Fibroblast of lung (primary cell): ENCODE measurements around the gene HOXA9. TPM values are rescaled to one million over a fixed set of nuclear protein-coding genes. Genes with fewer than 3 reads are reported as not detected.

Source experiments
- DNase-seq, 2 donors: peaks; one replicate each; pipeline versions ENCODE4 v3.0.0 to v3.0.0-alpha.2; 2010; ENCODE audit warnings: low read depth in 2 of 2
- H2AFZ ChIP-seq: 2 replicates; pipeline ENCODE4 v1.5.1; 2012; ENCODE audit warnings: low read length, control low read depth, inconsistent platforms
- H3K27ac ChIP-seq: 2 replicates; pipeline ENCODE4 v1.5.1; 2011; ENCODE audit warnings: low read length, control low read depth; ENCODE audit not compliant: insufficient read depth
- H3K27me3 ChIP-seq: 2 replicates; pipeline ENCODE4 v1.5.1; 2011; ENCODE audit warnings: mild to moderate bottlenecking, low read length; ENCODE audit not compliant: control insufficient read depth, insufficient read depth
- H3K36me3 ChIP-seq: 2 replicates; pipeline ENCODE4 v1.5.1; 2011; ENCODE audit warnings: low read length; ENCODE audit not compliant: control insufficient read depth, insufficient read depth
- H3K4me1 ChIP-seq: 2 replicates; pipeline ENCODE4 v1.5.1; 2011; ENCODE audit warnings: low read length; ENCODE audit not compliant: control insufficient read depth, insufficient read depth; ENCODE audit errors: extremely low read depth
- H3K4me2 ChIP-seq: 2 replicates; pipeline ENCODE4 v1.5.1; 2011; ENCODE audit warnings: low read length, control low read depth; ENCODE audit not compliant: insufficient read depth; ENCODE audit errors: extremely low read depth
- H3K4me3 ChIP-seq, 4 experiments: fragments of 200-600 bp in 1 of 4; sonication (generic) in 1 of 4; replicated peaks in 1 of 4; 2 replicates each; pipeline ENCODE4 v1.5.1; 2011 to 2016; ENCODE audit warnings: low read length in 4 of 4, low read depth in 3 of 4, mild to moderate bottlenecking in 3 of 4, control low read depth in 2 of 4, inconsistent platforms in 1 of 4, mixed read lengths in 1 of 4; ENCODE audit not compliant: insufficient read depth in 1 of 4; ENCODE audit errors: control extremely low read depth in 1 of 4
- H3K79me2 ChIP-seq: 2 replicates; pipeline ENCODE4 v1.5.1; 2012; ENCODE audit warnings: mild to moderate bottlenecking, low read length, inconsistent platforms; ENCODE audit not compliant: control insufficient read depth, insufficient read depth
- H3K9ac ChIP-seq: 2 replicates; pipeline ENCODE4 v1.5.1; 2011; ENCODE audit warnings: mild to moderate bottlenecking, low read length, control low read depth; ENCODE audit not compliant: insufficient read depth
- H3K9me3 ChIP-seq: 2 replicates; pipeline ENCODE4 v1.5.1; 2012; ENCODE audit warnings: low read depth, low read length; ENCODE audit not compliant: control insufficient read depth, insufficient read depth
- H4K20me1 ChIP-seq: 2 replicates; pipeline ENCODE4 v1.5.1; 2011; ENCODE audit warnings: low read length; ENCODE audit not compliant: control insufficient read depth, insufficient read depth; ENCODE audit errors: extremely low read depth
- EZH2 ChIP-seq: IDR thresholded peaks from 2 replicates; pipeline ENCODE4 v1.5.1; 2012; ENCODE audit warnings: low read length, control low read depth, mild to moderate bottlenecking; ENCODE audit errors: missing control alignments
- polyA plus RNA-seq, 2 donors: library from polyadenylated mRNA; depleted of rRNA in 1 of 2; stranded (reverse) in 1 of 2; unstranded in 1 of 2; fragments of >200 nt; gene quantifications; 2 replicates each; pipeline ENCODE4 v1.2.1, GENCODE V29; 2011 to 2012; ENCODE audit warnings: missing spikeins in 1 of 2
- total RNA-seq: library from RNA; depleted of rRNA; stranded (reverse); fragments of >200 nt; gene quantifications from 2 replicates; pipeline ENCODE4 v1.2.1, GENCODE V29; 2014
- TF ChIP-seq, protein P1 (sequence below), 2 donors: IDR thresholded peaks in 1 of 2; conservative IDR thresholded peaks in 1 of 2; 1 replicate in 1 of 2; 2 replicates in 1 of 2; pipeline ENCODE4 v1.5.1; 2011 to 2012; ENCODE audit warnings: low read length in 2 of 2, control low read depth in 1 of 2, inconsistent platforms in 1 of 2, low read depth in 1 of 2, mild to moderate bottlenecking in 1 of 2

The HOXA9 gene
- total and polyA plus RNA-seq, 2 donors (not counting 1 experiment from before 2014, with no cell fraction given), result 0.08 TPM; not detected in 1

DNA sequence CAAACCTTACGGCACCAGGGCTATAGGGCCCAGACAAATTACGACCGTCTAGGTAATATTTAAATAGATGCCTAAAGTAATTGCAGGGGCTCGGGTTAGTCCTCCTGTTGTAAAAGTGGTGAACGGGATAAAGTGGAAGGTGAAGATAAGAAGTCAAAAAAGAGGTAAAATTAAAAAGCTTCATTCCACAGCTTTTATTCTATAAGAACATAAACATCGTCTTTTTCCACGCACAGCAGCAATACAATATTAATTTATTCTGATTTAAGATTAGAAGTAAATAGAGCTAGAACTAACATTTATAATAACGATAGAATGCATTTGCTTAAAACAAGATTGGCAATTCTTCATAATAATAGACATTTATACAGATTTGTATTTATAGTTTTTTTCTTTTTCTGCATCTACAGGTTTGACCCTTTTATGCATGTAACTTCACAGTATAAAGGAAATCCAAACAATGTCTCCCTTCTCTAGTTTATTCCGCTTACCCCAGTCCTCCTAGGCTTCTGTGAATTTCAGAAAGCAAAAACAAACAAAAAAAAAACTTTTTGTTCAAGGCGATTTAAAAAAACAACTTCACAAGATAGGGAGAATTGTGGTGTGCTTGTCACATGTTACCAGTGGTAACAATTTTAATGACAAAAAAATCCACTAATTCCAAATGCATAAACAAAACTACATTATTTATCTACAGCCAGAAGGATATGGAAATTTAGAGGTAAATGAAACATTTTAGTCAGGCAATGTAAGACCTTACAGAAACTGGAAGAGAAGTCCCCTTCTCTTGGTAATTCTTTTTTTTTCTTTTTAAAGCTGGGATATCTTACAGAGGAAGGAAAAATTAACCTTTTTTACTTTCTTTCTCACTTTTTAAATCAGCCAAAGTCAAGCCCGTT lies 5.3 kb upstream of the HOXA9 start:
- no peak for DNase-seq
- TF ChIP-seq, protein P1, sequence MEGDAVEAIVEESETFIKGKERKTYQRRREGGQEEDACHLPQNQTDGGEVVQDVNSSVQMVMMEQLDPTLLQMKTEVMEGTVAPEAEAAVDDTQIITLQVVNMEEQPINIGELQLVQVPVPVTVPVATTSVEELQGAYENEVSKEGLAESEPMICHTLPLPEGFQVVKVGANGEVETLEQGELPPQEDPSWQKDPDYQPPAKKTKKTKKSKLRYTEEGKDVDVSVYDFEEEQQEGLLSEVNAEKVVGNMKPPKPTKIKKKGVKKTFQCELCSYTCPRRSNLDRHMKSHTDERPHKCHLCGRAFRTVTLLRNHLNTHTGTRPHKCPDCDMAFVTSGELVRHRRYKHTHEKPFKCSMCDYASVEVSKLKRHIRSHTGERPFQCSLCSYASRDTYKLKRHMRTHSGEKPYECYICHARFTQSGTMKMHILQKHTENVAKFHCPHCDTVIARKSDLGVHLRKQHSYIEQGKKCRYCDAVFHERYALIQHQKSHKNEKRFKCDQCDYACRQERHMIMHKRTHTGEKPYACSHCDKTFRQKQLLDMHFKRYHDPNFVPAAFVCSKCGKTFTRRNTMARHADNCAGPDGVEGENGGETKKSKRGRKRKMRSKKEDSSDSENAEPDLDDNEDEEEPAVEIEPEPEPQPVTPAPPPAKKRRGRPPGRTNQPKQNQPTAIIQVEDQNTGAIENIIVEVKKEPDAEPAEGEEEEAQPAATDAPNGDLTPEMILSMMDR (conservative IDR thresholded peaks at IDR 0.05 in 1 of 2, IDR thresholded peaks at IDR 0.05 in 1 of 2; ENCODE audit: low read depth in 1 of 2, low read length in 2 of 2), result no peak
- TF ChIP-seq EZH2, result no peak
- Histone ChIP-seq H3K9me3 (no peaks in the 10 kb centered on the region), H3K79me2 (no peaks in the 10 kb centered on the region), H3K4me1 (no peaks in the 10 kb centered on the region), H3K36me3 (no peaks in the 10 kb centered on the region), H3K27ac (no peak overlapping the region), H3K27me3 (peaks cover 88% of the 10 kb centered on the region), H3K4me2 (no peak overlapping the region), H4K20me1 (no peaks in the 10 kb centered on the region), H3K4me3 (no peak overlapping the region), H3K9ac (no peak overlapping the region), H2AFZ (no peak overlapping the region)

DNA sequence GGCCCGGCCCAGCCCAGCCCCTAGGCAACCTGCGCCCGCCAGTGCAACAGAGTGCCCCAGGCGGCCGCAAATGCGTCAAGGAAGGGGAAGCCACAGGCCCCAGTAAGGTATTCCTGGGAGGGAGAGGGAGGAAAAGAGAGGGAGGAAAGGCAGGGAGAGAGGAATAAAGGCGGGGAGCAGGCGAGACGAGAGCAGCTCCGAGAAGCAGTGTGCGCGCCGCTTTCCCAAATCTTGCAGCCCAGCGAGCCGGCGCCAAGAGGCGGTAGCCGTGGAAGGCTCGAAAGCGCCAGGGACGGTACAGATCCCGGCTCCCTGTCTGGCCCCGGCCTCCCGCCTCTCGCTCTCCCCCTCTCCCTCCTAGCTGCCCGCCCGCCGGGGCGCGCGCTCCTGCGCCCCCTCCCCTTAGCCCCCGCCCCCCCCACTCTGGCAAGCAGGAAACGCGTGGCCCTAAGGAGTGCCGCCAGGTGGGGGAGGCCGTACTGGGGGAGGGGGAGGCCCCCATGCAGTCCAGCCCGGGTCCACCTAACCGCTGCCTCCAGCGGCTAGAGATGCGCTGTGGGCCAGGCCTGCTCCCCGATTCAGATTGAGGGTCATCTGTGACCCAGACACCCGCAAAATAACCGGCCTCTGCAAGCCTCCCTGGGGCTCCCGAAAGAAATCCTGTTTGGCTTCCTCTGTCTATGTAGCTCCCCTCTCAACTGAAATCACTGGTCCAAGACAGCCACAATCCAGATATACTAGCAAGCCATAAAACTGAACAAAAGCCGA lies 4.5 kb upstream of the HOXA9 start:
- peaks cover 89% of the 10 kb centered on the region for H3K27me3 ChIP-seq
- H3K4me2 ChIP-seq, result no peak overlapping the region
- H3K79me2 ChIP-seq, result no peaks in the 10 kb centered on the region
- no peaks in the 10 kb centered on the region for H3K4me1 ChIP-seq
- no peaks in the 10 kb centered on the region for H4K20me1 ChIP-seq
- no peak overlapping the region for H3K9ac ChIP-seq
- no peaks in the 10 kb centered on the region for H3K36me3 ChIP-seq
- no peaks in the 10 kb centered on the region for H3K9me3 ChIP-seq
- no peak for DNase-seq
- no peak overlapping the region for H3K27ac ChIP-seq
- H2AFZ ChIP-seq, result no peak overlapping the region
- H3K4me3 ChIP-seq, result no peak overlapping the region
- TF ChIP-seq, protein P1 (conservative IDR thresholded peaks at IDR 0.05 in 1 of 2, IDR thresholded peaks at IDR 0.05 in 1 of 2; ENCODE audit: low read depth in 1 of 2, low read length in 2 of 2), result no peak
- peak; percentile 81 for TF ChIP-seq EZH2

DNA sequence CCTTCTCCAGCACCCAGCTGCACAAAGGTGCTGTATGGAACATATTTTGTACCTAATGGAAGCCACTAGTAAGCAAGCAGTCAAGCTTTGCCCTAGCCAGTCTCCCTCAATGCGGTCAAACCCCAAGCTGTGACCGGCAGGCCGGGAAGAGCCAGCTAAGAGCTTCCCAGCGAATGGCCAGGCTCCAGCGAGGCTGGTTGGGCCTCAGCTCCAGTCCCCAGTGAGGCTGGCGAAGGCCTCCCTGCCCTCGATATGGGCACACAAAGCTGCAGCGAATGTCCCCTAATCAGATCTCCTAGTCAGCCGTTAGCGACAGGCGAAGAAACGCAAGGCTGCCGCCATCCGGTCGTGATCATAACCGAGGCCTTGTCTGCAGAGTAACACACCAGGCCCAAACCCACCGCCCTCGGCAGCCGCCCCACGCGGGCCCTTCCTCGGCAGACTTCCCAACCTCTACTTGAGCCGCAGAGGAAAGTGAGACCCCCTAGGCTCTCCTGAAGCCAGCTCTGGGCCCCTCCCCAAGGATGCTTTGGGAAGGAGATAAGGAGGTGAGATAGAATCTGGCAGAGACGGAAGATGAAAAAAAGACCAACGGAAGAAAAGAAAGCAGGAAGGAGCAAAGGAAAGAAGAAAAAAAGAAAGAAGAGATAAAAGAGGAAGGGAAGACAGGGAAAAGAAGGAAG lies 3.1 kb upstream of the HOXA9 start:
- no peak overlapping the region for H3K9ac ChIP-seq
- peaks cover 91% of the 10 kb centered on the region for H3K27me3 ChIP-seq
- H4K20me1 ChIP-seq, result no peaks in the 10 kb centered on the region
- no peaks in the 10 kb centered on the region for H3K79me2 ChIP-seq
- H3K4me3 ChIP-seq, result no peak overlapping the region
- TF ChIP-seq, protein P1 (conservative IDR thresholded peaks at IDR 0.05 in 1 of 2, IDR thresholded peaks at IDR 0.05 in 1 of 2; ENCODE audit: low read depth in 1 of 2, low read length in 2 of 2), result no peak
- TF ChIP-seq EZH2, result no peak
- H2AFZ ChIP-seq, result no peak overlapping the region
- no peaks in the 10 kb centered on the region for H3K36me3 ChIP-seq
- no peak for DNase-seq
- H3K27ac ChIP-seq, result no peak overlapping the region
- H3K4me1 ChIP-seq, result no peaks in the 10 kb centered on the region
- H3K9me3 ChIP-seq, result no peaks in the 10 kb centered on the region
- H3K4me2 ChIP-seq, result no peak overlapping the region
